K562 (cell line): ENCODE results near the gene PI4KA. TPM values are rescaled to one million over a fixed set of nuclear protein-coding genes. Genes with fewer than 3 reads are reported as not detected.

ENCODE experiments used
- ARNT ChIP-seq, 2 experiments: fragments of 450-650 bp; IDR thresholded peaks; 2 replicates each; pipeline ENCODE4 v1.6.1; 2016; ENCODE audit warnings: mild to moderate bottlenecking in 1 of 2
- DLX4 ChIP-seq: fragments of 250-450 bp; sonication (Bioruptor Pico); IDR thresholded peaks from 2 replicates; pipeline ENCODE4 v1.6.1; 2021; ENCODE audit warnings: mild to moderate bottlenecking
- ILK ChIP-seq: fragments of 450-650 bp; IDR thresholded peaks from 2 replicates; pipeline ENCODE4 v1.6.1; 2016; ENCODE audit warnings: missing genetic modification characterization, low read depth, mild to moderate bottlenecking, missing compliant biosample characterization, moderate library complexity, borderline replicate concordance
- JUNB ChIP-seq: fragments of 450-650 bp; formaldehyde crosslinking; conservative IDR thresholded peaks from 2 replicates; pipeline ENCODE4 v1.4.0; 2020; ENCODE audit warnings: mild to moderate bottlenecking
- LCOR ChIP-seq: sonication (generic); formaldehyde crosslinking; IDR thresholded peaks from 2 replicates; pipeline ENCODE4 v1.8.0; 2022; ENCODE audit warnings: mild to moderate bottlenecking, missing genetic modification reagents
- MCM2 ChIP-seq: fragments of 450-650 bp; IDR thresholded peaks from 2 replicates; pipeline ENCODE4 v1.6.1; 2017; ENCODE audit warnings: low read depth, mild to moderate bottlenecking
- NFIC ChIP-seq: fragments of 450-650 bp; IDR thresholded peaks from 2 replicates; pipeline ENCODE4 v1.6.1; 2017; ENCODE audit warnings: mild to moderate bottlenecking, inconsistent platforms
- NR1H2 ChIP-seq: sonication (generic); formaldehyde crosslinking; IDR thresholded peaks from 2 replicates; pipeline ENCODE4 v1.4.0; 2020; ENCODE audit warnings: mild to moderate bottlenecking, missing genetic modification reagents
- PCBP2 ChIP-seq: fragments of 200-400 bp; formaldehyde crosslinking; IDR thresholded peaks from 2 replicates; pipeline ENCODE4 v1.6.1; 2018; ENCODE audit warnings: low read length, low read depth, mild to moderate bottlenecking, moderate library complexity; ENCODE audit not compliant: poor library complexity, severe bottlenecking
- RERE ChIP-seq: sonication (generic); formaldehyde crosslinking; IDR thresholded peaks from 2 replicates; pipeline ENCODE4 v1.8.0; 2023; ENCODE audit warnings: missing genetic modification reagents, mild to moderate bottlenecking, borderline replicate concordance
- SMAD1 ChIP-seq: fragments of 150-350 bp; IDR thresholded peaks from 2 replicates; pipeline ENCODE4 v1.6.1; 2014; ENCODE audit warnings: low read length, low read depth; ENCODE audit not compliant: partially characterized antibody
- SRSF7 ChIP-seq: fragments of 200-400 bp; formaldehyde crosslinking; optimal IDR thresholded peaks from 2 replicates; pipeline ENCODE3; 2017; ENCODE audit warnings: mild to moderate bottlenecking, low read depth, low read length
- TCF15 ChIP-seq: fragments of 250-450 bp; sonication (Bioruptor Pico); IDR thresholded peaks from 2 replicates; pipeline ENCODE4 v1.8.0; 2022; ENCODE audit warnings: moderate library complexity, mild to moderate bottlenecking, inconsistent platforms
- THRAP3 ChIP-seq: fragments of 450-650 bp; IDR thresholded peaks from 2 replicates; pipeline ENCODE4 v1.6.1; 2016; ENCODE audit warnings: mild to moderate bottlenecking, inconsistent platforms, borderline replicate concordance
- XRCC4 ChIP-seq: IDR thresholded peaks from one replicate; pipeline ENCODE4 v1.6.1; 2011; ENCODE audit not compliant: insufficient read depth, insufficient read length; ENCODE audit errors: extremely low read depth
- ZC3H11A ChIP-seq: IDR thresholded peaks from 2 replicates; pipeline ENCODE4 v1.6.1; 2012; ENCODE audit warnings: low read depth, low read length, improper control_type of control experiment
- ZNF24 ChIP-seq: fragments of 450-650 bp; IDR thresholded peaks from 2 replicates; pipeline ENCODE4 v1.6.1; 2016
- polyA plus RNA-seq, 8 experiments: library from polyadenylated mRNA; depleted of rRNA in 4 of 8; stranded (reverse) in 5 of 8; unstranded in 3 of 8; fragments of >200 nt; fragmentation: Nextera tagmentation in 2 of 8; fragmentation: Illumina TruSeq in 1 of 8; extraction: Ambion mirVana in 2 of 8; extraction: Trizol in 1 of 8; gene quantifications; 2 replicates each; pipeline versions ENCODE4 v1.2.1 to v1.2.3, GENCODE V29; 2011 to 2014; ENCODE audit warnings: inconsistent platforms in 1 of 8, missing spikeins in 1 of 8
- total RNA-seq, 7 experiments: library from RNA; depleted of rRNA in 6 of 7; stranded (reverse); fragments of >200 nt in 6 of 7; fragmentation: Illumina TruSeq in 2 of 7; extraction: Trizol in 2 of 7; gene quantifications; 2 replicates each; pipeline versions ENCODE4 v1.2.1 to v1.2.3, GENCODE V29; 2011 to 2021; ENCODE audit warnings: low replicate concordance in 1 of 7

Gene PI4KA
- total and polyA plus RNA-seq, 9 of the 15 experiments (the other 6 are each of a cell fraction or from before 2014, with no cell fraction given) = 7.3 to 187 (median 84.7) TPM

- TF ChIP-seq RERE = no peak
- no peak for TF ChIP-seq XRCC4
- TF ChIP-seq THRAP3 = no peak
- TF ChIP-seq SRSF7 = no peak
- TF ChIP-seq PCBP2 = no peak
- TF ChIP-seq JUNB (CRISPR knock-in tag) = no peak
- TF ChIP-seq SMAD1 = peak; percentile 35
- TF ChIP-seq NFIC = peak; percentile 82
- TF ChIP-seq MCM2 = no peak
- TF ChIP-seq ARNT (IDR thresholded peaks at IDR 0.05) = 0 out of 4 replicates have a peak, but pooled peaks of 1 of the 2 experiments have one; percentile 80
- TF ChIP-seq DLX4 (CRISPR knock-in tag) = no peak
- TF ChIP-seq TCF15 (CRISPR knock-in tag) = no peak
- TF ChIP-seq ZNF24 = no peak
- peak; percentile 72; the same call in 1 of the 2 replicates for TF ChIP-seq ILK (tag)
- no peak for TF ChIP-seq ZC3H11A
- 0 out of 2 replicates have a peak, but pooled peaks have one; percentile 33 for TF ChIP-seq NR1H2 (CRISPR knock-in tag)
- TF ChIP-seq LCOR (CRISPR knock-in tag) = 0 out of 2 replicates have a peak, but pooled peaks have one; percentile 56
Measured at GRCh38 chr22:20741634-20742581, 116.7 kb downstream of the PI4KA start (continued).
